GM23338 (cell line): Measurements from ENCODE around the gene ZNF276. TPM values are rescaled to one million over a fixed set of nuclear protein-coding genes. Genes with fewer than 3 reads are reported as not detected.

ENCODE experiments used
- CREB1 ChIP-seq: fragments of 250-450 bp; sonication (Bioruptor Pico); IDR thresholded peaks from 2 replicates; pipeline ENCODE4 v1.5.0; 2020; ENCODE audit warnings: low read depth, mild to moderate bottlenecking, moderate library complexity
- EZH2phosphoT487 ChIP-seq: fragments of 200-600 bp; sonication (generic); IDR thresholded peaks from one replicate; pipeline ENCODE4 v1.8.1; 2018; ENCODE audit warnings: antibody characterized with exemption; ENCODE audit not compliant: unreplicated experiment
- JUNB ChIP-seq: IDR thresholded peaks from one replicate; pipeline ENCODE4 v1.6.1; 2016; ENCODE audit warnings: antibody characterized with exemption; ENCODE audit not compliant: unreplicated experiment
- POLR2AphosphoS5 ChIP-seq: IDR thresholded peaks from 2 replicates; pipeline ENCODE4 v1.6.1; 2016; ENCODE audit warnings: antibody characterized with exemption, low read depth
- ZNF114 ChIP-seq: fragments of 250-450 bp; sonication (Bioruptor Pico); IDR thresholded peaks from 2 replicates; pipeline ENCODE4 v1.5.0; 2020; ENCODE audit warnings: mild to moderate bottlenecking, moderate library complexity
- polyA plus RNA-seq: library from polyadenylated mRNA; unstranded; fragments of >200 nt; fragmentation: Nextera tagmentation; extraction: Ambion mirVana; gene quantifications from 2 replicates; pipeline ENCODE4 v1.2.1, GENCODE V29; 2016
- total RNA-seq: library from RNA; depleted of rRNA; stranded (reverse); fragments of >200 nt; shearing (Covaris generic); gene quantifications from 2 replicates; pipeline ENCODE4 v1.2.3, GENCODE V29; 2014
- TF ChIP-seq, protein P1 (sequence below): fragments of 250-450 bp; sonication (Bioruptor Pico); IDR thresholded peaks from 2 replicates; pipeline ENCODE4 v1.5.0; 2020; ENCODE audit warnings: mild to moderate bottlenecking, moderate library complexity
- TF ChIP-seq, protein P2 (sequence below): IDR thresholded peaks from one replicate; pipeline ENCODE4 v1.6.1; 2018; ENCODE audit warnings: antibody characterized with exemption; ENCODE audit not compliant: unreplicated experiment
- TF ChIP-seq, protein P3 (sequence below): IDR thresholded peaks from 2 replicates; pipeline ENCODE4 v1.6.1; 2016; ENCODE audit warnings: antibody characterized with exemption

ZNF276 gene
- total and polyA plus RNA-seq, 2 experiments from 2014 or later: 3.4 to 15.6 TPM

DNA sequence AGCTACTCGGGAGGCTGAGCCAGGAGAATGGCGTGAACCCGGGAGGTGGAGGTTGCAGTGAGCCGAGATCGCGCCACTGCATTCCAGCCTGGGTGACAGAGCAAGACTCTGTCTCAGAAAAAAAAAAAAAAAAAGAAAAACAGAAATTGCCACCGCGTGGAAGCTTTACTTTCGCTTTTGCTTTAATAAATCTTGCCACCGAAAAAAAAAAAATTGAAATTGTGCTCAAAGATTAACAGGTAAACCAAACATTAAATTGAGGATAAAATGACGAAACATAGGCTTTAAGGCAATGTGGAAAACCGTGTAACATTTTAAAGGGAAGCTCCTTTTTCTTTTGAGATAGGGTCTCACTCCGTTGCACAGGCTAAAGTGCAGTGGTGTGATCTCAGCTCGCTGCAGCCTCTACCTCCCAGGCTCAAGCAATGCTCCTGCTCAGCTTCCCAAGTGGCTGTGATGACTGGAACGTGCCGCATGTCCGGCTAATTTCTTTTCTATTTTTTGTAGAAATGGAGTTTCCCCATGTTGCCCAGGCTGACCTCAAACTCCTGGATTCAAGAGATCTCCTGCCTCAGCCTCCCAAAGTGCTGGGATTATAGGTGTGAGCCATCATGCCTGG is 40.1 kb downstream of the ZNF276 start (continued):
- TF ChIP-seq, protein P1, sequence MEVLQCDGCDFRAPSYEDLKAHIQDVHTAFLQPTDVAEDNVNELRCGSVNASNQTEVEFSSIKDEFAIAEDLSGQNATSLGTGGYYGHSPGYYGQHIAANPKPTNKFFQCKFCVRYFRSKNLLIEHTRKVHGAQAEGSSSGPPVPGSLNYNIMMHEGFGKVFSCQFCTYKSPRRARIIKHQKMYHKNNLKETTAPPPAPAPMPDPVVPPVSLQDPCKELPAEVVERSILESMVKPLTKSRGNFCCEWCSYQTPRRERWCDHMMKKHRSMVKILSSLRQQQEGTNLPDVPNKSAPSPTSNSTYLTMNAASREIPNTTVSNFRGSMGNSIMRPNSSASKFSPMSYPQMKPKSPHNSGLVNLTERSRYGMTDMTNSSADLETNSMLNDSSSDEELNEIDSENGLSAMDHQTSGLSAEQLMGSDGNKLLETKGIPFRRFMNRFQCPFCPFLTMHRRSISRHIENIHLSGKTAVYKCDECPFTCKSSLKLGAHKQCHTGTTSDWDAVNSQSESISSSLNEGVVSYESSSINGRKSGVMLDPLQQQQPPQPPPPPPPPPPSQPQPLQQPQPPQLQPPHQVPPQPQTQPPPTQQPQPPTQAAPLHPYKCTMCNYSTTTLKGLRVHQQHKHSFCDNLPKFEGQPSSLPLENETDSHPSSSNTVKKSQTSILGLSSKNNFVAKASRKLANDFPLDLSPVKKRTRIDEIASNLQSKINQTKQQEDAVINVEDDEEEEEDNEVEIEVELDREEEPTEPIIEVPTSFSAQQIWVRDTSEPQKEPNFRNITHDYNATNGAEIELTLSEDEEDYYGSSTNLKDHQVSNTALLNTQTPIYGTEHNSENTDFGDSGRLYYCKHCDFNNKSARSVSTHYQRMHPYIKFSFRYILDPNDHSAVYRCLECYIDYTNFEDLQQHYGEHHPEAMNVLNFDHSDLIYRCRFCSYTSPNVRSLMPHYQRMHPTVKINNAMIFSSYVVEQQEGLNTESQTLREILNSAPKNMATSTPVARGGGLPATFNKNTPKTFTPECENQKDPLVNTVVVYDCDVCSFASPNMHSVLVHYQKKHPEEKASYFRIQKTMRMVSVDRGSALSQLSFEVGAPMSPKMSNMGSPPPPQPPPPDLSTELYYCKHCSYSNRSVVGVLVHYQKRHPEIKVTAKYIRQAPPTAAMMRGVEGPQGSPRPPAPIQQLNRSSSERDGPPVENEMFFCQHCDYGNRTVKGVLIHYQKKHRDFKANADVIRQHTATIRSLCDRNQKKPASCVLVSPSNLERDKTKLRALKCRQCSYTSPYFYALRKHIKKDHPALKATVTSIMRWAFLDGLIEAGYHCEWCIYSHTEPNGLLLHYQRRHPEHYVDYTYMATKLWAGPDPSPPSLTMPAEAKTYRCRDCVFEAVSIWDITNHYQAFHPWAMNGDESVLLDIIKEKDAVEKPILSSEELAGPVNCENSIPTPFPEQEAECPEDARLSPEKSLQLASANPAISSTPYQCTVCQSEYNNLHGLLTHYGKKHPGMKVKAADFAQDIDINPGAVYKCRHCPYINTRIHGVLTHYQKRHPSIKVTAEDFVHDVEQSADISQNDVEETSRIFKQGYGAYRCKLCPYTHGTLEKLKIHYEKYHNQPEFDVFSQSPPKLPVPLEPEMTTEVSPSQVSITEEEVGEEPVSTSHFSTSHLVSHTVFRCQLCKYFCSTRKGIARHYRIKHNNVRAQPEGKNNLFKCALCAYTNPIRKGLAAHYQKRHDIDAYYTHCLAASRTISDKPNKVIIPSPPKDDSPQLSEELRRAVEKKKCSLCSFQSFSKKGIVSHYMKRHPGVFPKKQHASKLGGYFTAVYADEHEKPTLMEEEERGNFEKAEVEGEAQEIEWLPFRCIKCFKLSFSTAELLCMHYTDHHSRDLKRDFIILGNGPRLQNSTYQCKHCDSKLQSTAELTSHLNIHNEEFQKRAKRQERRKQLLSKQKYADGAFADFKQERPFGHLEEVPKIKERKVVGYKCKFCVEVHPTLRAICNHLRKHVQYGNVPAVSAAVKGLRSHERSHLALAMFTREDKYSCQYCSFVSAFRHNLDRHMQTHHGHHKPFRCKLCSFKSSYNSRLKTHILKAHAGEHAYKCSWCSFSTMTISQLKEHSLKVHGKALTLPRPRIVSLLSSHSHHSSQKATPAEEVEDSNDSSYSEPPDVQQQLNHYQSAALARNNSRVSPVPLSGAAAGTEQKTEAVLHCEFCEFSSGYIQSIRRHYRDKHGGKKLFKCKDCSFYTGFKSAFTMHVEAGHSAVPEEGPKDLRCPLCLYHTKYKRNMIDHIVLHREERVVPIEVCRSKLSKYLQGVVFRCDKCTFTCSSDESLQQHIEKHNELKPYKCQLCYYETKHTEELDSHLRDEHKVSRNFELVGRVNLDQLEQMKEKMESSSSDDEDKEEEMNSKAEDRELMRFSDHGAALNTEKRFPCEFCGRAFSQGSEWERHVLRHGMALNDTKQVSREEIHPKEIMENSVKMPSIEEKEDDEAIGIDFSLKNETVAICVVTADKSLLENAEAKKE (CRISPR knock-in tag): no peak
- TF ChIP-seq, protein P2, sequence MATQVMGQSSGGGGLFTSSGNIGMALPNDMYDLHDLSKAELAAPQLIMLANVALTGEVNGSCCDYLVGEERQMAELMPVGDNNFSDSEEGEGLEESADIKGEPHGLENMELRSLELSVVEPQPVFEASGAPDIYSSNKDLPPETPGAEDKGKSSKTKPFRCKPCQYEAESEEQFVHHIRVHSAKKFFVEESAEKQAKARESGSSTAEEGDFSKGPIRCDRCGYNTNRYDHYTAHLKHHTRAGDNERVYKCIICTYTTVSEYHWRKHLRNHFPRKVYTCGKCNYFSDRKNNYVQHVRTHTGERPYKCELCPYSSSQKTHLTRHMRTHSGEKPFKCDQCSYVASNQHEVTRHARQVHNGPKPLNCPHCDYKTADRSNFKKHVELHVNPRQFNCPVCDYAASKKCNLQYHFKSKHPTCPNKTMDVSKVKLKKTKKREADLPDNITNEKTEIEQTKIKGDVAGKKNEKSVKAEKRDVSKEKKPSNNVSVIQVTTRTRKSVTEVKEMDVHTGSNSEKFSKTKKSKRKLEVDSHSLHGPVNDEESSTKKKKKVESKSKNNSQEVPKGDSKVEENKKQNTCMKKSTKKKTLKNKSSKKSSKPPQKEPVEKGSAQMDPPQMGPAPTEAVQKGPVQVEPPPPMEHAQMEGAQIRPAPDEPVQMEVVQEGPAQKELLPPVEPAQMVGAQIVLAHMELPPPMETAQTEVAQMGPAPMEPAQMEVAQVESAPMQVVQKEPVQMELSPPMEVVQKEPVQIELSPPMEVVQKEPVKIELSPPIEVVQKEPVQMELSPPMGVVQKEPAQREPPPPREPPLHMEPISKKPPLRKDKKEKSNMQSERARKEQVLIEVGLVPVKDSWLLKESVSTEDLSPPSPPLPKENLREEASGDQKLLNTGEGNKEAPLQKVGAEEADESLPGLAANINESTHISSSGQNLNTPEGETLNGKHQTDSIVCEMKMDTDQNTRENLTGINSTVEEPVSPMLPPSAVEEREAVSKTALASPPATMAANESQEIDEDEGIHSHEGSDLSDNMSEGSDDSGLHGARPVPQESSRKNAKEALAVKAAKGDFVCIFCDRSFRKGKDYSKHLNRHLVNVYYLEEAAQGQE: no peak
- TF ChIP-seq POLR2AphosphoS5 (no peak), JUNB (no peak), EZH2phosphoT487 (no peak), ZNF114 (CRISPR knock-in tag) (no peak), CREB1 (CRISPR knock-in tag) (no peak)
- TF ChIP-seq, protein P3, sequence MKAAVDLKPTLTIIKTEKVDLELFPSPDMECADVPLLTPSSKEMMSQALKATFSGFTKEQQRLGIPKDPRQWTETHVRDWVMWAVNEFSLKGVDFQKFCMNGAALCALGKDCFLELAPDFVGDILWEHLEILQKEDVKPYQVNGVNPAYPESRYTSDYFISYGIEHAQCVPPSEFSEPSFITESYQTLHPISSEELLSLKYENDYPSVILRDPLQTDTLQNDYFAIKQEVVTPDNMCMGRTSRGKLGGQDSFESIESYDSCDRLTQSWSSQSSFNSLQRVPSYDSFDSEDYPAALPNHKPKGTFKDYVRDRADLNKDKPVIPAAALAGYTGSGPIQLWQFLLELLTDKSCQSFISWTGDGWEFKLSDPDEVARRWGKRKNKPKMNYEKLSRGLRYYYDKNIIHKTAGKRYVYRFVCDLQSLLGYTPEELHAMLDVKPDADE: no peak
